Measurements from ENCODE around the gene PRPF39. TPM values are rescaled to one million over a fixed set of nuclear protein-coding genes. Genes with fewer than 3 reads are reported as not detected.

Gene PRPF39, protein sequence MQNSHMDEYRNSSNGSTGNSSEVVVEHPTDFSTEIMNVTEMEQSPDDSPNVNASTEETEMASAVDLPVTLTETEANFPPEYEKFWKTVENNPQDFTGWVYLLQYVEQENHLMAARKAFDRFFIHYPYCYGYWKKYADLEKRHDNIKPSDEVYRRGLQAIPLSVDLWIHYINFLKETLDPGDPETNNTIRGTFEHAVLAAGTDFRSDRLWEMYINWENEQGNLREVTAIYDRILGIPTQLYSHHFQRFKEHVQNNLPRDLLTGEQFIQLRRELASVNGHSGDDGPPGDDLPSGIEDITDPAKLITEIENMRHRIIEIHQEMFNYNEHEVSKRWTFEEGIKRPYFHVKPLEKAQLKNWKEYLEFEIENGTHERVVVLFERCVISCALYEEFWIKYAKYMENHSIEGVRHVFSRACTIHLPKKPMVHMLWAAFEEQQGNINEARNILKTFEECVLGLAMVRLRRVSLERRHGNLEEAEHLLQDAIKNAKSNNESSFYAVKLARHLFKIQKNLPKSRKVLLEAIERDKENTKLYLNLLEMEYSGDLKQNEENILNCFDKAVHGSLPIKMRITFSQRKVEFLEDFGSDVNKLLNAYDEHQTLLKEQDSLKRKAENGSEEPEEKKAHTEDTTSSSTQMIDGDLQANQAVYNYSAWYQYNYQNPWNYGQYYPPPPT
- polyA plus RNA-seq (2013) = 23.0 and 23.1 TPM in 2 replicates

DNA sequence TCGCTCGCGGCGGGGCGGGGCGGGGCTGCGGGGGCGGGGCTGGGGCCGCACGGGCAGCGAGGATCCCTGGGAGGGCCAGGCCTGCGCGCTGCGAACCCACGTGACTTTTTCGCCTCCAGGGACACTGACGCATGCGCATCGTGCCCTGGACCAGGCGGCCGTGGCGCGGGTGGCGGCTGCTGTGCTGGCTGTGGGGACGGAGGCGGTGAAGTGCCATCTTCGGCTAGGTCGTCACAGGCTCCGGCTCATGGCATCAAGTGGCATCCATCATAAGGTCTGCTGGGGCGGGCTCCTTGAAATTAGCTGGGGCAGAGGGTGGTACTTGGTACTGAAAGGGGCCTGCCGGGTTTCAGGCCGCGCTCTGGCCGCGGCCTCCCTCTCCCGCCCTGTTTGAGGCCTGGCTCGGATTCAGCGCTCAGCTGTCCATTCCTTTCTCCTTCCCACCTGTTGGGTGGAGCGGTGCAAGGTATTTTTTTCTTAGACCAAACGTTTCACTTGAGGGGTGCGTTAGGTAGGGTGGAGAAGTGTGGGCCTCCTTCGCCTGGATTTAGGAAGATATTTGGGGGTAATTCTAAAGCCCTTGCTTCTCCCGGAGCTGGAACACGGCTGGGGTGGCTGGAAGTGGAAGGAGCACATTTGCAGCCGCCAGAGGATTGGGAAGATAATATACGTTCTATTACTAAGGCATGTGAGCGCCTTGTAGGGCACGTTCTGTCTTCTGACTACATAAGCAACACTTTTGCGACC is at the start of gene PRPF39:
PRPF39 (plus strand) TSS at position 141 of the 747 bp plus-strand sequence. CDS start 11,124 bp downstream, outside the sequence.
- peaks cover 6% of the 10 kb centered on the region for H3K79me1 ChIP-seq (ENCODE audit: low read length)

GRCh38 chr14:45034730-45035129 is 49.2 kb upstream of the PRPF39 start:
- H2BK120ac ChIP-seq (ENCODE audit: insufficient read depth, low read length, poor library complexity) = no peak overlapping the region
- H3K4me2 ChIP-seq (ENCODE audit: low read length) = no peak overlapping the region
- H3K79me1 ChIP-seq (ENCODE audit: low read length) = no peaks in the 10 kb centered on the region

More for the DNA sequence above, at the start of gene PRPF39:
- peak within 1 kb of the TSS; percentile 63 for H3K14ac ChIP-seq (ENCODE audit: low read length)
- no peaks in the 10 kb centered on the region for H3K36me3 ChIP-seq (ENCODE audit: control insufficient read depth in 1 of 2, insufficient read depth in 2 of 2, low read length in 2 of 2)
- peak within 1 kb of the TSS; percentile 63 for H3K18ac ChIP-seq (ENCODE audit: low read length)
- DNase-seq = peak; percentile 95 to 99
- peak within 1 kb of the TSS; percentile 96 for H3K9ac ChIP-seq (ENCODE audit: low read length)
- peak within 1 kb of the TSS; percentile 94 for H4K8ac ChIP-seq (ENCODE audit: low read depth, low read length)
- H4K91ac ChIP-seq (ENCODE audit: low read depth, low read length) = peak within 1 kb of the TSS; percentile 71
- H2BK12ac ChIP-seq (ENCODE audit: low read length) = no peak within 1 kb of the TSS
- H2AK5ac ChIP-seq (ENCODE audit: low read length) = peak within 1 kb of the TSS; percentile 35
- no peak within 1 kb of the TSS for H3K23ac ChIP-seq (ENCODE audit: low read length)
- peak within 1 kb of the TSS; percentile 77 for H3K4me2 ChIP-seq (ENCODE audit: low read length)
- no peak within 1 kb of the TSS for H2BK120ac ChIP-seq (ENCODE audit: insufficient read depth, low read length, poor library complexity)
- H2AFZ ChIP-seq (ENCODE audit: insufficient read depth, low read length, poor library complexity) = peak within 1 kb of the TSS; percentile 82
- H3K4me3 ChIP-seq (ENCODE audit: low read depth, low read length) = peak within 1 kb of the TSS; percentile 94
- no peaks in the 10 kb centered on the region for H3K27me3 ChIP-seq (ENCODE audit: insufficient read depth, low read length)
- H3K4me1 ChIP-seq (ENCODE audit: control insufficient read depth in 1 of 2, insufficient read depth in 2 of 2, low read length in 2 of 2) = peaks cover 0 to 3% of the 10 kb centered on the region in 2 experiments
- H4K12ac ChIP-seq (ENCODE audit: low read depth, low read length) = peak within 1 kb of the TSS; percentile 63
- peak within 1 kb of the TSS; percentile 82 for H3K27ac ChIP-seq (ENCODE audit: low read depth, low read length)
- no CpG with 5 or more reads among the region's 49 CpGs for WGBS (ENCODE audit: extremely low coverage, insufficient coverage, insufficient read length)
- no peaks in the 10 kb centered on the region for H3K9me3 ChIP-seq (ENCODE audit: insufficient read depth, low read depth, low read length)
- peak within 1 kb of the TSS; percentile 86 for H2BK5ac ChIP-seq (ENCODE audit: low read depth, low read length, poor library complexity)
- H3K4ac ChIP-seq (ENCODE audit: low read depth, low read length) = peak within 1 kb of the TSS; percentile 67
- H3K79me2 ChIP-seq (ENCODE audit: control insufficient read depth, insufficient read depth, low read length, poor library complexity) = peaks cover 9% of the 10 kb centered on the region

DNA sequence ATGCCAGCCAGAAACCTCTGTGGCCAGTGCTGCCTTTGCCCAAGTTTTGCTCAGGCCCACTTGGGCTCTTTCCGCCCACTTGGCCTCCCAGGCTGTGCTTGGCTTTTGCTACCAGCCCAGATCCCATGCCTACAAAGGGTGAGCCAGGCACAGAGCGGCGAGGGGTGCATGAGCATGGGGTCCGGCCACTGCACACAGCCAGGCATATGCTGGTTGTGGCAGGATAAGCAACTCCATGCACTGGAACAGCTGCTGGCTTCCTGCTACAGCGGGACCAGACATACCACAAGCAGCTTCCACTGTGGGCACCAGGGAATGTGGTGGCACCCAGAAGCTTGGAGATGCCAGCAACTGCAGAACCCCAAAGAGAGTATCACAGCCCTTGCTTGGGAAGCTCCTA is 45.7 kb upstream of the PRPF39 start:
- H3K36me3 ChIP-seq (ENCODE audit: control insufficient read depth in 1 of 2, insufficient read depth in 2 of 2, low read length in 2 of 2) = peaks cover 18 to 21% of the 10 kb centered on the region in 2 experiments
- WGBS (ENCODE audit: extremely low coverage, insufficient coverage, insufficient read length) = no CpG with 5 or more reads among the region's 5 CpGs

More at GRCh38 chr14:45034730-45035129, 49.2 kb upstream of the PRPF39 start:
- H2AFZ ChIP-seq (ENCODE audit: insufficient read depth, low read length, poor library complexity) = no peak overlapping the region
- H3K23ac ChIP-seq (ENCODE audit: low read length) = no peak overlapping the region
- no peak overlapping the region for H4K91ac ChIP-seq (ENCODE audit: low read depth, low read length)
- DNase-seq = no peak
- no peak overlapping the region for H4K8ac ChIP-seq (ENCODE audit: low read depth, low read length)
- peaks cover 17 to 22% of the 10 kb centered on the region in 2 experiments for H3K36me3 ChIP-seq (ENCODE audit: control insufficient read depth in 1 of 2, insufficient read depth in 2 of 2, low read length in 2 of 2)
- no peak overlapping the region for H3K18ac ChIP-seq (ENCODE audit: low read length)
- H3K9me3 ChIP-seq (ENCODE audit: insufficient read depth, low read depth, low read length) = peaks cover 17% of the 10 kb centered on the region
- H3K14ac ChIP-seq (ENCODE audit: low read length) = no peak overlapping the region
- no peaks in the 10 kb centered on the region for H3K27me3 ChIP-seq (ENCODE audit: insufficient read depth, low read length)
- H2BK12ac ChIP-seq (ENCODE audit: low read length) = no peak overlapping the region
- H2AK5ac ChIP-seq (ENCODE audit: low read length) = no peak overlapping the region
- no peak overlapping the region for H2BK5ac ChIP-seq (ENCODE audit: low read depth, low read length, poor library complexity)
- no peak overlapping the region for H3K4ac ChIP-seq (ENCODE audit: low read depth, low read length)
- H3K79me2 ChIP-seq (ENCODE audit: control insufficient read depth, insufficient read depth, low read length, poor library complexity) = no peaks in the 10 kb centered on the region
- no peak overlapping the region for H3K4me3 ChIP-seq (ENCODE audit: low read depth, low read length)
- H3K27ac ChIP-seq (ENCODE audit: low read depth, low read length) = no peak overlapping the region
- no peak overlapping the region for H3K9ac ChIP-seq (ENCODE audit: low read length)
- no peaks in the 10 kb centered on the region for H3K4me1 ChIP-seq (ENCODE audit: control insufficient read depth in 1 of 2, insufficient read depth in 2 of 2, low read length in 2 of 2)
- no peak overlapping the region for H4K12ac ChIP-seq (ENCODE audit: low read depth, low read length)

DNA sequence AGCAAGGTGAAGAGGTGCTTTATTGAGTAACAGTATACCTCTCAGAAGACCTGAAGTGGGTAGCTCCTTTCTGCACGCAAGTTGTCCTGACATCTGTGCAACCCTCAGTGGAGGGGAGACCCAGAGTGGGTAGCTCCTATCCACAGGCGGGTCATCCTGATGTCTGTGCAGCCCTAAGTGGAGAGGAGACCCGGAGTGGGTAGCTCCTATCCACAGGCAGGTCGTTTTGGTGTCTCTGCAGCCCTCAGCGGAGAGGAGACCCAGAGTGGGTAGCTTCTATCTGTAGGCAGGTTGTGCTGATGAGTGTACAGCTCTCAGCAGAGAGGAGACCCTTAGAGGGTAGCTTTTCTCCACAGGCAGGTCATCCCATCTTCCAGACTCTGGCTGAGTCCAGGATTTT is 45.1 kb upstream of the PRPF39 start:
- H3K4me1 ChIP-seq (ENCODE audit: control insufficient read depth in 1 of 2, insufficient read depth in 2 of 2, low read length in 2 of 2) = no peaks in the 10 kb centered on the region
- no peaks in the 10 kb centered on the region for H3K79me2 ChIP-seq (ENCODE audit: control insufficient read depth, insufficient read depth, low read length, poor library complexity)
- H3K14ac ChIP-seq (ENCODE audit: low read length) = no peak overlapping the region
- no peak overlapping the region for H3K9ac ChIP-seq (ENCODE audit: low read length)
- no peak overlapping the region for H4K8ac ChIP-seq (ENCODE audit: low read depth, low read length)
- H2BK5ac ChIP-seq (ENCODE audit: low read depth, low read length, poor library complexity) = no peak overlapping the region
- H2BK12ac ChIP-seq (ENCODE audit: low read length) = no peak overlapping the region
- no peaks in the 10 kb centered on the region for H3K79me1 ChIP-seq (ENCODE audit: low read length)
- no peak overlapping the region for H2AK5ac ChIP-seq (ENCODE audit: low read length)
- H4K12ac ChIP-seq (ENCODE audit: low read depth, low read length) = no peak overlapping the region
- H3K23ac ChIP-seq (ENCODE audit: low read length) = no peak overlapping the region
- H3K27me3 ChIP-seq (ENCODE audit: insufficient read depth, low read length) = no peaks in the 10 kb centered on the region
- no peak overlapping the region for H3K18ac ChIP-seq (ENCODE audit: low read length)
- no CpG with 5 or more reads among the region's 5 CpGs for WGBS (ENCODE audit: extremely low coverage, insufficient coverage, insufficient read length)
- peaks cover 18 to 20% of the 10 kb centered on the region in 2 experiments for H3K36me3 ChIP-seq (ENCODE audit: control insufficient read depth in 1 of 2, insufficient read depth in 2 of 2, low read length in 2 of 2)
- H3K9me3 ChIP-seq (ENCODE audit: insufficient read depth, low read depth, low read length) = peaks cover 17% of the 10 kb centered on the region
- no peak overlapping the region for H4K91ac ChIP-seq (ENCODE audit: low read depth, low read length)
- no peak overlapping the region for H3K4me2 ChIP-seq (ENCODE audit: low read length)
- H3K4ac ChIP-seq (ENCODE audit: low read depth, low read length) = no peak overlapping the region
- H3K27ac ChIP-seq (ENCODE audit: low read depth, low read length) = no peak overlapping the region
- DNase-seq = no peak
- no peak overlapping the region for H2AFZ ChIP-seq (ENCODE audit: insufficient read depth, low read length, poor library complexity)
- peak overlapping the region; percentile 34 for H3K4me3 ChIP-seq (ENCODE audit: low read depth, low read length)
- no peak overlapping the region for H2BK120ac ChIP-seq (ENCODE audit: insufficient read depth, low read length, poor library complexity)

More for the DNA sequence above, 45.7 kb upstream of the PRPF39 start:
- Histone ChIP-seq H3K27ac (ENCODE audit: low read depth, low read length) (no peak overlapping the region), H3K14ac (ENCODE audit: low read length) (no peak overlapping the region), H2BK120ac (ENCODE audit: insufficient read depth, low read length, poor library complexity) (no peak overlapping the region), H3K4me1 (ENCODE audit: control insufficient read depth in 1 of 2, insufficient read depth in 2 of 2, low read length in 2 of 2) (no peaks in the 10 kb centered on the region), H2AFZ (ENCODE audit: insufficient read depth, low read length, poor library complexity) (no peak overlapping the region), H3K23ac (ENCODE audit: low read length) (no peak overlapping the region), H4K91ac (ENCODE audit: low read depth, low read length) (no peak overlapping the region), H3K4ac (ENCODE audit: low read depth, low read length) (no peak overlapping the region), H3K27me3 (ENCODE audit: insufficient read depth, low read length) (no peaks in the 10 kb centered on the region), H2BK12ac (ENCODE audit: low read length) (no peak overlapping the region), H4K12ac (ENCODE audit: low read depth, low read length) (no peak overlapping the region), H3K79me2 (ENCODE audit: control insufficient read depth, insufficient read depth, low read length, poor library complexity) (no peaks in the 10 kb centered on the region), H2BK5ac (ENCODE audit: low read depth, low read length, poor library complexity) (no peak overlapping the region), H3K79me1 (ENCODE audit: low read length) (no peaks in the 10 kb centered on the region), H3K9me3 (ENCODE audit: insufficient read depth, low read depth, low read length) (peaks cover 17% of the 10 kb centered on the region), H2AK5ac (ENCODE audit: low read length) (no peak overlapping the region), H3K9ac (ENCODE audit: low read length) (no peak overlapping the region), H4K8ac (ENCODE audit: low read depth, low read length) (no peak overlapping the region), H3K4me2 (ENCODE audit: low read length) (no peak overlapping the region), H3K18ac (ENCODE audit: low read length) (no peak overlapping the region), H3K4me3 (ENCODE audit: low read depth, low read length) (no peak overlapping the region)
- no peak for DNase-seq
